Osteoblast (primary cell): ENCODE data around the gene ANKRD40. TPM values are rescaled to one million over a fixed set of nuclear protein-coding genes. Genes with fewer than 3 reads are reported as not detected.
A peak's percentile ranks its signal among the peaks of the same experiment; 100 is the strongest.

Source experiments
- DNase-seq: peaks from one replicate; pipeline ENCODE4 v3.0.0; 2011; ENCODE audit warnings: low spot score, mixed read lengths; ENCODE audit not compliant: insufficient read length; ENCODE audit errors: missing footprints
- H2AFZ ChIP-seq: 2 replicates; pipeline ENCODE4 v1.6.0; 2011; ENCODE audit warnings: mild to moderate bottlenecking, low read length
- H3K27ac ChIP-seq: 2 replicates; pipeline ENCODE4 v1.5.1; 2011; ENCODE audit warnings: mild to moderate bottlenecking, low read depth, low read length, moderate library complexity
- H3K27me3 ChIP-seq: 2 replicates; pipeline ENCODE4 v1.6.0; 2012; ENCODE audit warnings: mild to moderate bottlenecking, control low read depth, inconsistent platforms, low read length, moderate library complexity; ENCODE audit not compliant: insufficient read depth
- H3K36me3 ChIP-seq: 2 replicates; pipeline ENCODE4 v1.5.1; 2011; ENCODE audit warnings: mild to moderate bottlenecking, low read length, control low read depth, moderate library complexity; ENCODE audit not compliant: insufficient read depth
- H3K4me1 ChIP-seq: 2 replicates; pipeline ENCODE4 v1.5.1; 2011; ENCODE audit warnings: mild to moderate bottlenecking, low read length, control low read depth, moderate library complexity; ENCODE audit not compliant: insufficient read depth
- H3K4me2 ChIP-seq: 2 replicates; pipeline ENCODE4 v1.6.0; 2011; ENCODE audit warnings: mild to moderate bottlenecking, low read length; ENCODE audit not compliant: insufficient read depth
- H3K4me3 ChIP-seq: fragments of 200-600 bp; sonication (generic); 3 replicates; pipeline ENCODE4 v1.5.1; 2012; ENCODE audit warnings: mild to moderate bottlenecking, low read length, inconsistent platforms; ENCODE audit not compliant: insufficient read depth
- H3K79me2 ChIP-seq: 2 replicates; pipeline ENCODE4 v1.6.0; 2012; ENCODE audit warnings: mild to moderate bottlenecking, low read length, control low read depth, inconsistent platforms; ENCODE audit not compliant: insufficient read depth
- H3K9me3 ChIP-seq: 2 replicates; pipeline ENCODE4 v1.5.1; 2011; ENCODE audit warnings: low read depth, low read length, control low read depth
- H4K20me1 ChIP-seq: 2 replicates; pipeline ENCODE4 v1.6.0; 2012; ENCODE audit warnings: mild to moderate bottlenecking, low read length, control low read depth; ENCODE audit not compliant: insufficient read depth
- total RNA-seq: library from RNA; depleted of rRNA; stranded (reverse); fragments of >200 nt; gene quantifications from 2 replicates; pipeline ENCODE4 v1.2.3, GENCODE V29; 2012
- TF ChIP-seq, protein P1 (sequence below): IDR thresholded peaks from 2 replicates; pipeline ENCODE4 v1.5.1; 2011; ENCODE audit warnings: mild to moderate bottlenecking, low read depth, low read length, moderate library complexity; ENCODE audit errors: extremely low read depth

The ANKRD40 gene
- total RNA-seq, 1 donor: 42.7 TPM

DNA sequence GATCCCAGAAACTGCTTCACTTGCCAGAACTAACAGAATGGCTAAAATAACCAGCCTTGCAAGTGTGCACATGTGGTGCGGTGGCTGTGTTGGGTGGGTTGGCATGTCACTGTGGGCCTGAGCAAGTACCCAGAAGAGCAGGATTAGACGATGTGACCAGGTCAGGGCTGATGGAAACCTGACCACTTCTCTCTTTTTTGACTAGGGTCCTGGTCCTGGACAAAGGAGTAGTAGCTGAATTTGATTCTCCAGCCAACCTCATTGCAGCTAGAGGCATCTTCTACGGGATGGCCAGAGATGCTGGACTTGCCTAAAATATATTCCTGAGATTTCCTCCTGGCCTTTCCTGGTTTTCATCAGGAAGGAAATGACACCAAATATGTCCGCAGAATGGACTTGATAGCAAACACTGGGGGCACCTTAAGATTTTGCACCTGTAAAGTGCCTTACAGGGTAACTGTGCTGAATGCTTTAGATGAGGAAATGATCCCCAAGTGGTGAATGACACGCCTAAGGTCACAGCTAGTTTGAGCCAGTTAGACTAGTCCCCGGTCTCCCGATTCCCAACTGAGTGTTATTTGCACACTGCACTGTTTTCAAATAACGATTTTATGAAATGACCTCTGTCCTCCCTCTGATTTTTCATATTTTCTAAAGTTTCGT, 16.7 kb downstream of the ANKRD40 start:
- Histone ChIP-seq H3K9me3 (no peaks in the 10 kb centered on the region), H3K4me3 (no peak overlapping the region), H4K20me1 (peaks cover 3% of the 10 kb centered on the region), H3K27ac (no peak overlapping the region), H2AFZ (no peak overlapping the region), H3K4me2 (no peak overlapping the region), H3K36me3 (peaks cover 20% of the 10 kb centered on the region), H3K79me2 (no peaks in the 10 kb centered on the region), H3K4me1 (peaks cover 65% of the 10 kb centered on the region), H3K27me3 (no peaks in the 10 kb centered on the region)
- TF ChIP-seq, protein P1, sequence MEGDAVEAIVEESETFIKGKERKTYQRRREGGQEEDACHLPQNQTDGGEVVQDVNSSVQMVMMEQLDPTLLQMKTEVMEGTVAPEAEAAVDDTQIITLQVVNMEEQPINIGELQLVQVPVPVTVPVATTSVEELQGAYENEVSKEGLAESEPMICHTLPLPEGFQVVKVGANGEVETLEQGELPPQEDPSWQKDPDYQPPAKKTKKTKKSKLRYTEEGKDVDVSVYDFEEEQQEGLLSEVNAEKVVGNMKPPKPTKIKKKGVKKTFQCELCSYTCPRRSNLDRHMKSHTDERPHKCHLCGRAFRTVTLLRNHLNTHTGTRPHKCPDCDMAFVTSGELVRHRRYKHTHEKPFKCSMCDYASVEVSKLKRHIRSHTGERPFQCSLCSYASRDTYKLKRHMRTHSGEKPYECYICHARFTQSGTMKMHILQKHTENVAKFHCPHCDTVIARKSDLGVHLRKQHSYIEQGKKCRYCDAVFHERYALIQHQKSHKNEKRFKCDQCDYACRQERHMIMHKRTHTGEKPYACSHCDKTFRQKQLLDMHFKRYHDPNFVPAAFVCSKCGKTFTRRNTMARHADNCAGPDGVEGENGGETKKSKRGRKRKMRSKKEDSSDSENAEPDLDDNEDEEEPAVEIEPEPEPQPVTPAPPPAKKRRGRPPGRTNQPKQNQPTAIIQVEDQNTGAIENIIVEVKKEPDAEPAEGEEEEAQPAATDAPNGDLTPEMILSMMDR: no peak
- DNase-seq: no peak

DNA sequence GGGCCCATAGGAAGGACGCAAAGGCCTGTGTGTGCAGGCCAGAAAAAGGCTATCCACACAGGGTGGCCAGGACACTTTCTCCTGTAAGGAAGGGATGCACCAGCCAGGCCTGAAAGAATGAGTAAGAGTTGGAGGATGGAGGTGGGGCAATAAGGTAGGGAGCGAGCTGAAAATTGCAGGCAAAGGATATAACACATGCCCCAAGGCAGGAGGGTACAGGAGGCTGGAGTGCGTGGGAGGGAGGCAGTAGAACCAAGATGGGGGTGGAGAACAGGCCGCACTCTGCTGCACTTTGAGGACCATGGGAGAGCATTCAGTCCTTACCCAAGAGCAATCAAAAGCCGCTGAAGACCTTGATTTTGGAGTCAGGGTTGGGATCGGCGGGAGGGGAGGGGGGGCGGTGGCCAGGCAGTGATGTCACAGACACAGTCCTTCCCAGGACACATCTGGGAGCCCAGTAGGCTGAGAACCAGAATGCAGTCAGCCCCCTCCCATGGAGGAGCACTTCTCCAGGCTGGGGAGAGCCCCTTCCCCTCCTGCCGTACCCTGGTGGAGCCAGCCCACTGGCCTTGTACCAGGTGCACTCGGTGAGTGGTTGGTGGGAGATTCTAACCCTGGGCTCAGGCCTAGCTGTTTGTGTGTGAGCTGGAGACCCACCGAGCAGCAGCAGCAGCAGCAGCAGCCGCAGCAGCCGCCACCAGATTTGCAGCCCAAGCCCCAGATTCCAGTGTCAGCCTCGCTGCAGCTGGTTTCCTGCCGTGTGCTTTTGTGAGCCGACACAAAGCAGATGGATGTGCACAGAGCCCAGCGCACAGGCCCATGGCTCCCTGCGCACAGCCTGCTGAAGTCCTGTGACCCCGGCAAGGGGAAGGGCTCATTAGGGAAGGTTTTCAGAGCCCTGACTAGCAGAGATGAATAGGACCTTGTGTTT, 17.5 kb downstream of the ANKRD40 start:
- TF ChIP-seq, protein P1: no peak
- DNase-seq: no peak
- H2AFZ ChIP-seq: no peak overlapping the region
- H4K20me1 ChIP-seq: peaks cover 3% of the 10 kb centered on the region
- H3K9me3 ChIP-seq: no peaks in the 10 kb centered on the region
- no peak overlapping the region for H3K27ac ChIP-seq
- H3K36me3 ChIP-seq: peaks cover 12% of the 10 kb centered on the region
- H3K79me2 ChIP-seq: no peaks in the 10 kb centered on the region
- H3K27me3 ChIP-seq: no peaks in the 10 kb centered on the region
- no peak overlapping the region for H3K4me2 ChIP-seq
- no peak overlapping the region for H3K4me3 ChIP-seq
- peaks cover 65% of the 10 kb centered on the region for H3K4me1 ChIP-seq

DNA sequence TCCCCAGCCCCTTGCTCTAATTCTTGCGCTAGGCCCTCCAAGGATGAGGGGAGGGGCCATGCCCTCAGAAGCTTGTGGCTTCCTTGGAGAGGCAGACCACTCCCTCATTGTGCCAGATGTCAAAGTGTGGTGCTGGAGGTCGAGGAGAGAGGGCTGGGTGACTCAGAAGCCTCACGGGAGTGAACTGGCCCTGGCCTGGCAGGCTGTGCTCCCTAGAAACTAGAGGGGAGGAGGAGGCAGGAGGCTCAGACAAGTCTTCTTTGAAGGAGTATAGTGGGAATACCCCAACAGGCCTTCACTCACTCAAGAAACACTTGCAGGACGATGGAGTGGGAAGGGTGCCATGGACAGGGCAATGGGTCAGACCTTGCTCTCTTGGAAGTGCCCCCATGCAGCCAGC, 18.5 kb downstream of the ANKRD40 start:
- Histone ChIP-seq H3K36me3 (peaks cover 11% of the 10 kb centered on the region), H3K27me3 (no peaks in the 10 kb centered on the region), H3K79me2 (no peaks in the 10 kb centered on the region), H3K27ac (no peak overlapping the region), H3K4me3 (no peak overlapping the region), H3K9me3 (no peaks in the 10 kb centered on the region), H2AFZ (no peak overlapping the region), H4K20me1 (peaks cover 3% of the 10 kb centered on the region), H3K4me2 (no peak overlapping the region), H3K4me1 (peaks cover 57% of the 10 kb centered on the region)
- peak; percentile 92 for DNase-seq
- TF ChIP-seq, protein P1: no peak

DNA sequence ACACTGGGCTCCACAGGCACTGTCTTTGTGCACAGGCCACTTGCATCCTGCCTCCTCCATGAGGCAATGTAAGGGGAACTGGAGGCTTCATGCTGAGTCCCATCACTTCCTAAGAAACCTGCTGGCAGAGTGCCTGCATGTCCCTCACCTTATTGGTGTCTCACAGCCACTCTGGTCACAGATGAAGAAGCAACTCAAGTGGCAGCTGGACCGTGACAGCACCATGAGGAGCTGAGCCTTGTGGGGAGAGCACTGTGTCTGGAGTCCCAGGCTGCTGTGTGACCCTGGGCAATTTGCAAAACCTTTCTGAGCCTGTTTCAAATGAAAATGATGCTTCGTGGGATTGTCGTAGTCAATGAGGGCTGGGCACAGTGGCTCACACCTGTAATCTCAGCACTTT, 19.5 kb downstream of the ANKRD40 start:
- no peak for DNase-seq
- TF ChIP-seq, protein P1: no peak
- no peak overlapping the region for H3K4me3 ChIP-seq
- no peak overlapping the region for H2AFZ ChIP-seq
- H3K9me3 ChIP-seq: no peaks in the 10 kb centered on the region
- peaks cover 6% of the 10 kb centered on the region for H3K36me3 ChIP-seq
- no peak overlapping the region for H3K27ac ChIP-seq
- no peak overlapping the region for H3K4me2 ChIP-seq
- H4K20me1 ChIP-seq: peaks cover 3% of the 10 kb centered on the region
- no peaks in the 10 kb centered on the region for H3K79me2 ChIP-seq
- peaks cover 48% of the 10 kb centered on the region for H3K4me1 ChIP-seq
- no peaks in the 10 kb centered on the region for H3K27me3 ChIP-seq
